RWPE2 (cell line): ENCODE results near the gene ASPN.

Experiments used
- ATAC-seq: fragments of 200-7000 bp; cut with Tn5 transposase; 3 replicates; pipeline ENCODE4 v1.9.1; 2021; ENCODE audit warnings: low read depth
- DNase-seq: peaks from one replicate; pipeline ENCODE4 v3.0.0-alpha.2; 2020; ENCODE audit warnings: low spot score
- H3K27ac ChIP-seq: fragments of 450-650 bp; 2 replicates; pipeline ENCODE4 v1.5.1; 2017; ENCODE audit warnings: mild to moderate bottlenecking; ENCODE audit not compliant: poor library complexity, severe bottlenecking
- H3K27me3 ChIP-seq: fragments of 250-450 bp; sonication (Bioruptor Pico); 2 replicates; pipeline ENCODE4 v1.5.1; 2021; ENCODE audit warnings: mild to moderate bottlenecking, moderate library complexity; ENCODE audit not compliant: insufficient read depth, poor library complexity, severe bottlenecking
- H3K36me3 ChIP-seq: fragments of 250-450 bp; sonication (Bioruptor Pico); 2 replicates; pipeline ENCODE4 v1.5.1; 2020; ENCODE audit warnings: low read depth, mild to moderate bottlenecking, moderate library complexity
- H3K4me1 ChIP-seq: fragments of 250-450 bp; sonication (Bioruptor Pico); 2 replicates; pipeline ENCODE4 v1.5.1; 2021; ENCODE audit warnings: mild to moderate bottlenecking, moderate library complexity; ENCODE audit not compliant: insufficient read depth, poor library complexity, severe bottlenecking
- H3K4me3 ChIP-seq: fragments of 250-450 bp; sonication (Bioruptor Pico); 2 replicates; pipeline ENCODE4 v1.5.1; 2021; ENCODE audit warnings: mild to moderate bottlenecking, moderate library complexity; ENCODE audit not compliant: severe bottlenecking
- H3K9me3 ChIP-seq: fragments of 250-450 bp; sonication (Bioruptor Pico); 2 replicates; pipeline ENCODE4 v1.5.1; 2021; ENCODE audit warnings: mild to moderate bottlenecking, moderate library complexity; ENCODE audit not compliant: severe bottlenecking
- TF ChIP-seq, protein P1 (sequence below): fragments of 450-650 bp; IDR thresholded peaks from one replicate; pipeline ENCODE4 v1.5.1; 2017; ENCODE audit warnings: mild to moderate bottlenecking, moderate library complexity; ENCODE audit not compliant: poor library complexity, severe bottlenecking

Gene ASPN

GRCh38 chr9:92432350-92432749 lies 50.0 kb downstream of the ASPN start:
- TF ChIP-seq, protein P1, sequence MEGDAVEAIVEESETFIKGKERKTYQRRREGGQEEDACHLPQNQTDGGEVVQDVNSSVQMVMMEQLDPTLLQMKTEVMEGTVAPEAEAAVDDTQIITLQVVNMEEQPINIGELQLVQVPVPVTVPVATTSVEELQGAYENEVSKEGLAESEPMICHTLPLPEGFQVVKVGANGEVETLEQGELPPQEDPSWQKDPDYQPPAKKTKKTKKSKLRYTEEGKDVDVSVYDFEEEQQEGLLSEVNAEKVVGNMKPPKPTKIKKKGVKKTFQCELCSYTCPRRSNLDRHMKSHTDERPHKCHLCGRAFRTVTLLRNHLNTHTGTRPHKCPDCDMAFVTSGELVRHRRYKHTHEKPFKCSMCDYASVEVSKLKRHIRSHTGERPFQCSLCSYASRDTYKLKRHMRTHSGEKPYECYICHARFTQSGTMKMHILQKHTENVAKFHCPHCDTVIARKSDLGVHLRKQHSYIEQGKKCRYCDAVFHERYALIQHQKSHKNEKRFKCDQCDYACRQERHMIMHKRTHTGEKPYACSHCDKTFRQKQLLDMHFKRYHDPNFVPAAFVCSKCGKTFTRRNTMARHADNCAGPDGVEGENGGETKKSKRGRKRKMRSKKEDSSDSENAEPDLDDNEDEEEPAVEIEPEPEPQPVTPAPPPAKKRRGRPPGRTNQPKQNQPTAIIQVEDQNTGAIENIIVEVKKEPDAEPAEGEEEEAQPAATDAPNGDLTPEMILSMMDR: no peak
- Histone ChIP-seq H3K27ac (no peak overlapping the region), H3K9me3 (no peaks in the 10 kb centered on the region), H3K4me1 (no peaks in the 10 kb centered on the region), H3K27me3 (no peaks in the 10 kb centered on the region), H3K36me3 (no peaks in the 10 kb centered on the region), H3K4me3 (no peak overlapping the region)
- DNase-seq: no peak
- no peak for ATAC-seq

DNA sequence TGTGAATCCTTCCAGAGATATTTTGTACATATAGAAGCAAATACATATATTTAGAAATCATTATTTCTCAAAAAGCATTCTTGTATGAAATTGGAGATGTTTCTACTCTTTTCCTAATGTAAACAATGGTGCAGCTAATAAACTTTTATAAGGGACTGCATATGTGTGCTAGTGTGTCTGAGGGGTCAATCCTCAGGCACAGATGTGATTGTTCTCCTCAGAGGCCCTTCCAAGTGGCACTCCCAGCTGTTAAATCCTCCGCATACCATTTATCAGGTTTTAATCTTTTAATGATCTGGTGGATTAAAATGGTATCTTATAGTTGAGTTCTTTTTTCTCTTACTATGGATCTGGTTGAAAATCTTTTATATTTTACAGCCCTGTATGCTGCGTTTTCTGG lies 52.5 kb downstream of the ASPN start:
- TF ChIP-seq, protein P1: no peak
- ATAC-seq (no peak), DNase-seq (no peak)
- Histone ChIP-seq H3K27ac (no peak overlapping the region), H3K4me1 (no peaks in the 10 kb centered on the region), H3K27me3 (no peaks in the 10 kb centered on the region), H3K4me3 (no peak overlapping the region), H3K9me3 (no peaks in the 10 kb centered on the region), H3K36me3 (no peaks in the 10 kb centered on the region)

DNA sequence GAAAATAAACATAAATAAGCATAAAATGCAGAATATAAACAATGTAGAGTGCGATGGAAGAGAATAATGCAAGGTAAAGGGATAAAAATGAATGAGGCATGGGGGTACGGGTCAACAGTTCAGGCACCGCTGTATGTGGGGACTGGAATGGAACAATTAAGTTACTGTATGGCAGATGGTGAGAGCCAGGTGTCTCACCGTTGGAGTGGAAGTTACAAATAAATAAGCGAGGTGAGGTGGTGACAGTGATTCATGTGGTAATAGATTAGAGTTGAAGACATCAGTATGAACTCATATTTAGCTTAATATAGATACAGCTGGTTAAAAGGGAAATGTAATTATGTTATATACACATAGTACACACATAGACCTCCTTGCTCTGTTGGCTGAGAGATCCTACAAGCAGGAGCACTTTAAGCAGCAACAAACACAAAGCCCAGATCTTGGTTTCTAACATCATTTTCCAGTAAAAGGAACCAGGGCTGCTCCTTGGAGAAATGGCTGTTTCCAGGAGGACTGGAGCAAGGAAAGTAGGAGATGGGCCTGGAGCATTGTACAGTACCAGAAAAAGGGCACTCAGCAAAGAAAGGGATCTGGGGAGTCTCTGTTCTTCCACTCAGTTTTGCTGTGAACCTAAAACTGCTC lies 55.7 kb downstream of the ASPN start:
- H3K27me3 ChIP-seq: no peaks in the 10 kb centered on the region
- TF ChIP-seq, protein P1: no peak
- H3K36me3 ChIP-seq: no peaks in the 10 kb centered on the region
- H3K4me3 ChIP-seq: no peak overlapping the region
- no peak for DNase-seq
- H3K9me3 ChIP-seq: no peaks in the 10 kb centered on the region
- no peaks in the 10 kb centered on the region for H3K4me1 ChIP-seq
- H3K27ac ChIP-seq: no peak overlapping the region
- ATAC-seq: no peak

DNA sequence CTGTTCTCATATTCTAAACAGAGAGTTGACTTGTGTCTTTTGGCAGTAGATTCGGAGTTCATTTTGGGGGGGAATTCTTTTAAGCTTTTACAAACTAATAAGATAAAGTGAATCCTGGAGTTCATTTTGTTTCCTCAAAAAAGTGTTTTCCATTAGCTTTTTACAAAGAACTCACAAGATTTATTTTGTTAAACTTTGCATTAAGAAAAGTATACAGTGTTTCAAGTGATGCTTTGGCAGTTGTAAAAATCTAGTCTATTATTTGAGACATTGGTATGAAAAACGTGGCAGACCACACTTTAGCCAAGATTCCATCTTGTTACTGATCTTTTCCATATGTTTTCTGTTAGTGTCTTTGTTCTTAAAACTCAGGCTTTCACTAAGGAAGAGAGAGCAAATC lies 56.8 kb downstream of the ASPN start:
- Histone ChIP-seq H3K4me3 (no peak overlapping the region), H3K4me1 (no peaks in the 10 kb centered on the region), H3K27me3 (no peaks in the 10 kb centered on the region), H3K9me3 (no peaks in the 10 kb centered on the region), H3K27ac (no peak overlapping the region), H3K36me3 (no peaks in the 10 kb centered on the region)
- TF ChIP-seq, protein P1: no peak
- no peak for DNase-seq
- ATAC-seq: no peak

- Histone ChIP-seq H3K9me3 (no peaks in the 10 kb centered on the region), H3K27me3 (no peaks in the 10 kb centered on the region), H3K36me3 (no peaks in the 10 kb centered on the region), H3K4me1 (no peaks in the 10 kb centered on the region), H3K27ac (no peak within 1 kb of the TSS), H3K4me3 (no peak within 1 kb of the TSS)
- TF ChIP-seq, protein P1: no peak
- no peak for DNase-seq
- no peak for ATAC-seq
Observed at GRCh38 chr9:92424340-92424739, 58.0 kb downstream of the ASPN start, which contains the start of gene OMD. Gene OMD, minus strand, starts transcription at chr9:92424471. Its CDS starts 6,913 bp downstream, at chr9:92417558.
